SU-DHL-6 (cell line): ENCODE data around the gene GPR137.

ENCODE experiments used
- H2AFZ ChIP-seq: fragments of 200-600 bp; sonication (generic); 2 replicates; pipeline ENCODE4 v1.6.1; 2014; ENCODE audit warnings: low read depth, mild to moderate bottlenecking, moderate library complexity, mixed read lengths, antibody characterized with exemption, low read length; ENCODE audit not compliant: severe bottlenecking
- H3F3A ChIP-seq: fragments of 200-600 bp; shearing (Covaris generic); 2 replicates; pipeline ENCODE4 v1.6.0; 2016; ENCODE audit warnings: antibody characterized with exemption, mild to moderate bottlenecking; ENCODE audit not compliant: insufficient read depth
- H3K27ac ChIP-seq: fragments of 200-600 bp; sonication (generic); 2 replicates; pipeline ENCODE4 v1.5.1; 2016; ENCODE audit warnings: low read depth, mild to moderate bottlenecking, low read length, moderate library complexity, mixed read lengths
- H3K27me3 ChIP-seq: fragments of 200-600 bp; sonication (generic), shearing (Covaris generic); 2 replicates; pipeline ENCODE4 v1.6.0; 2014; ENCODE audit warnings: mild to moderate bottlenecking, low read length
- H3K36me3 ChIP-seq: fragments of 200-600 bp; sonication (generic); 2 replicates; pipeline ENCODE4 v1.6.1; 2014; ENCODE audit warnings: mild to moderate bottlenecking, low read length, mixed read lengths
- H3K4me2 ChIP-seq: fragments of 300-600, 200-600 bp; shearing (Covaris generic), sonication (generic); 2 replicates; pipeline ENCODE4 v1.6.0; 2014; ENCODE audit warnings: low read length, low read depth, mild to moderate bottlenecking; ENCODE audit not compliant: poor library complexity, severe bottlenecking
- H3K4me3 ChIP-seq: fragments of 200-600 bp; sonication (generic); 2 replicates; pipeline ENCODE4 v1.5.1; 2014; ENCODE audit warnings: antibody characterized with exemption, low read length, mild to moderate bottlenecking, mixed read lengths; ENCODE audit not compliant: insufficient read depth, poor library complexity, severe bottlenecking
- H3K79me2 ChIP-seq: fragments of 200-600 bp; sonication (generic); 2 replicates; pipeline ENCODE4 v1.6.1; 2014; ENCODE audit warnings: mild to moderate bottlenecking, low read length, moderate library complexity; ENCODE audit not compliant: insufficient read depth
- H3K9ac ChIP-seq: fragments of 200-600 bp; sonication (generic); 2 replicates; pipeline ENCODE4 v1.7.0; 2014; ENCODE audit warnings: mild to moderate bottlenecking, low read length
- H3K9me2 ChIP-seq: fragments of 200-600 bp; sonication (generic); replicated peaks from 2 replicates; pipeline ENCODE4 v1.6.1; 2014; ENCODE audit warnings: low read length; ENCODE audit not compliant: insufficient read depth
- H3K9me3 ChIP-seq: fragments of 200-600 bp; sonication (generic); 2 replicates; pipeline ENCODE4 v1.6.1; 2014; ENCODE audit warnings: low read length, mixed read lengths; ENCODE audit not compliant: insufficient read depth
- H4K20me1 ChIP-seq: fragments of 200-600 bp; sonication (generic); 2 replicates; pipeline ENCODE4 v1.6.1; 2014; ENCODE audit warnings: low read depth, mild to moderate bottlenecking, antibody characterized with exemption, low read length, moderate library complexity, mixed read lengths
- EZH2phosphoT487 ChIP-seq: fragments of 200-600 bp; sonication (generic), shearing (Covaris generic); conservative IDR thresholded peaks from 2 replicates; pipeline ENCODE4 v1.6.1; 2018; ENCODE audit warnings: mild to moderate bottlenecking, antibody characterized with exemption, low read length, moderate library complexity, mixed read lengths
- TF ChIP-seq, protein P1 (sequence below): fragments of 200-600 bp; sonication (generic); IDR thresholded peaks from one replicate; pipeline ENCODE4 v1.5.1; 2017; ENCODE audit warnings: antibody characterized with exemption, mild to moderate bottlenecking, low read length, moderate library complexity; ENCODE audit not compliant: insufficient read depth, poor library complexity, severe bottlenecking

The GPR137 gene

GRCh38 chr11:64262271-64263002, 23.2 kb upstream of the GPR137 start:
- Histone ChIP-seq H3K9ac (no peak overlapping the region), H3K27ac (no peak overlapping the region), H3K27me3 (no peaks in the 10 kb centered on the region), H3F3A (no peaks in the 10 kb centered on the region), H2AFZ (no peak overlapping the region), H3K9me2 (no peaks in the 10 kb centered on the region), H3K36me3 (no peaks in the 10 kb centered on the region), H3K4me2 (no peak overlapping the region), H3K9me3 (no peaks in the 10 kb centered on the region), H3K79me2 (no peaks in the 10 kb centered on the region), H3K4me3 (no peak overlapping the region), H4K20me1 (no peaks in the 10 kb centered on the region)
- TF ChIP-seq EZH2phosphoT487, result no peak
- TF ChIP-seq, protein P1, sequence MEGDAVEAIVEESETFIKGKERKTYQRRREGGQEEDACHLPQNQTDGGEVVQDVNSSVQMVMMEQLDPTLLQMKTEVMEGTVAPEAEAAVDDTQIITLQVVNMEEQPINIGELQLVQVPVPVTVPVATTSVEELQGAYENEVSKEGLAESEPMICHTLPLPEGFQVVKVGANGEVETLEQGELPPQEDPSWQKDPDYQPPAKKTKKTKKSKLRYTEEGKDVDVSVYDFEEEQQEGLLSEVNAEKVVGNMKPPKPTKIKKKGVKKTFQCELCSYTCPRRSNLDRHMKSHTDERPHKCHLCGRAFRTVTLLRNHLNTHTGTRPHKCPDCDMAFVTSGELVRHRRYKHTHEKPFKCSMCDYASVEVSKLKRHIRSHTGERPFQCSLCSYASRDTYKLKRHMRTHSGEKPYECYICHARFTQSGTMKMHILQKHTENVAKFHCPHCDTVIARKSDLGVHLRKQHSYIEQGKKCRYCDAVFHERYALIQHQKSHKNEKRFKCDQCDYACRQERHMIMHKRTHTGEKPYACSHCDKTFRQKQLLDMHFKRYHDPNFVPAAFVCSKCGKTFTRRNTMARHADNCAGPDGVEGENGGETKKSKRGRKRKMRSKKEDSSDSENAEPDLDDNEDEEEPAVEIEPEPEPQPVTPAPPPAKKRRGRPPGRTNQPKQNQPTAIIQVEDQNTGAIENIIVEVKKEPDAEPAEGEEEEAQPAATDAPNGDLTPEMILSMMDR, result no peak

DNA sequence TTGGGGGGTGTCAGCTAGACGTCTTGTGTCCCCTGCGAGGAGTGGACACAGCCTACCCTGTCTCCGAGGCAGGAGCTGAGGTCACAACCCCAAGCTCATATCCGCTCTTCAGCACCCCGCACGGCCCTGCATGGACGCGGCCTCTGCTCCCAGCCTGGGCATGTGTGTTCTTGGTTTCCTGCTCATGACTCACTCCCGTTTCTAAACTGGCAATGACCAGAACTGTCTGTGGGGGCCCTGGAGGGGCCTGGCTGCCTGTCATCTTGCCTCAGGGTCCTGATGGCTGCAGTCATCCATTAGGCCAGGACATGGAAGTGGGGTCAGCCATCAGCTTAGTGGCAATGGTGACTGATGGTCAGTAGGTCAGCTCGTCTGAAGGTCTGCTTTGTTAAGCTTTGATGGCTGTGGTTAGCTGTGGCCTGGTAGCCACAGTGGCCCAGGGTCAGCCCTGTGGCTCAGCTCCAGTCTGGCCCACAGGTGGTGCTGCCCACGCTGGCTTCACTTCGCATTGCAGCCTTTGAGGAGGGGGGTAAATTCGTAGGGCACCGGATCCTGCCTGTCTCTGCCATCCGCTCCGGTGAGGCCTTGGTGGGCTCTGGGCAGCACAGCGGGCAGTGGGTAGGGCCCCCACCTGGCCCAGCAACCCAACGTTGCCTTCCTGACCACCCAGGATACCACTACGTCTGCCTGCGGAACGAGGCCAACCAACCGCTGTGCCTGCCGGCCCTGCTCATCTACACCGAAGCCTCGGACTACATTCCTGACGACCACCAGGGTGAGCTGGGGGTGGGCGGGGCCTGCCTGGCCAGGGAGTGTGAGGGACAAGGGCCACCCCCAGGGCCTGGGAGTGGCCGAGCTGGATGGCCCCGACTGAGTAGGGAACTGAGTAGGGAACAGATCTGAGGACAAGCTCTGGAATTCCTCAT, 22.4 kb upstream of the GPR137 start:
- H3K9ac ChIP-seq, result no peak overlapping the region
- no peak for TF ChIP-seq EZH2phosphoT487
- TF ChIP-seq, protein P1, result no peak
- H3K79me2 ChIP-seq, result no peaks in the 10 kb centered on the region
- H3K9me2 ChIP-seq, result no peaks in the 10 kb centered on the region
- no peak overlapping the region for H2AFZ ChIP-seq
- no peak overlapping the region for H3K4me2 ChIP-seq
- no peaks in the 10 kb centered on the region for H3K9me3 ChIP-seq
- H3F3A ChIP-seq, result no peaks in the 10 kb centered on the region
- no peaks in the 10 kb centered on the region for H4K20me1 ChIP-seq
- no peaks in the 10 kb centered on the region for H3K36me3 ChIP-seq
- no peak overlapping the region for H3K4me3 ChIP-seq
- H3K27ac ChIP-seq, result no peak overlapping the region
- H3K27me3 ChIP-seq, result no peaks in the 10 kb centered on the region

- Histone ChIP-seq H3K4me2 (no peak overlapping the region), H3K27me3 (no peaks in the 10 kb centered on the region), H4K20me1 (no peaks in the 10 kb centered on the region), H3K9ac (no peak overlapping the region), H3F3A (no peaks in the 10 kb centered on the region), H3K9me3 (no peaks in the 10 kb centered on the region), H3K4me3 (no peak overlapping the region), H3K9me2 (no peaks in the 10 kb centered on the region), H3K79me2 (0 out of 2 replicates have a peak, but pooled peaks cover 3% of the 10 kb centered on the region), H3K27ac (no peak overlapping the region), H3K36me3 (no peaks in the 10 kb centered on the region), H2AFZ (no peak overlapping the region)
- TF ChIP-seq EZH2phosphoT487, result no peak
- TF ChIP-seq, protein P1, result no peak
Measured at GRCh38 chr11:64263947-64264317, 21.7 kb upstream of the GPR137 start.
